HTR-8/SVneo (cell line): ENCODE results near the gene AARS1.
"Not testable (repeated sequence)": the region's sequence is repeated elsewhere in the genome, so short reads cannot be mapped to it uniquely, and the experiment has no call there.

Experiments used
- DNase-seq: peaks from one replicate; pipeline ENCODE4 v3.0.0; 2011; ENCODE audit warnings: low spot score, mixed read lengths; ENCODE audit not compliant: insufficient read length
- FAIRE-seq: peaks from 2 replicates; lab custom pipeline; 2011; peaks lifted over from hg19 to GRCh38; lab: Jason Lieb, UNC

Gene AARS1

DNA sequence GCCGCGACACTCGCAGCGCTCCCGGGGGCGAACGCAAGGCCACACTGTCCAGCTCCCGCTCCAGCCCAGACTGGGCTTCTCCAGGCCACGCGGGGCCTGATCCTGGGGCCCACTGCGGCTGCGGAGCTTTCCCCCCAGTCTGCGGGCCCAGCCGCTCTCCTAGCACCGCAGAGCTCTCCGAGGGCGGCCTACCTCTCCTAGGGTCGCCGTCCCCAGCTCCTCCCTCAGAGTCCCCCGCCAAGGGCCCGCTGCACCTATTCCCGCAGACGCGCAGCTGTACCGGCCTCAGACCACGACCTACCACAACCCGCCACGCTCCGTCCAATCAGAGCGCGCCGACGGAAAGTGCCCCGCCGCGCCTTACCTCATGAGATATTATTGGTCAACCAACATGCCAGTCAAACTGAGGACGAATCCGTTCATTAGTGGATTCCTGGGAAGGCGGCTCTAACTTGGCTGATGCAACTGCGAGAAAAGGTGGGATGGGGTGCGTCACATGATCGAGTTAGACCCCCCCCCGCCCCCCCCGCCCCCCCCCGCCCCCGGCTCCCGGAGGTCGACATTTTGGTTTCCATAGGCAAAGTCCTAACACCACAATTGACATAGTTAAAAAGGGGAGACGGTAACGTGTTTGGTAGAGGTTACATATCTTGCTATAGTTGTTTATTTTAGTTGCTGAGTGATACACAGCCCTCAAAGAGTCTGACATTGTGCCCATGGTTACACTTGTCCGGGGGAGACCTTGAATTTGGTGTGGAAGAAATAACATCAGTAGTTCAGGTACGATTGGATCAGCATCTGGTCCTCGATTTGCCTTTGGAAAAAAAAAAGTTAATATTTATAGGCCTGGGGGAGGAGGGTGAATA lies at the start of gene AARS1:
TSS of gene AARS1 (minus strand) at position 278 of the 866 bp plus-strand sequence. CDS start 6,743 bp downstream, outside the sequence.
- peak; percentile 96 for FAIRE-seq
- DNase-seq = peak; percentile 100

DNA sequence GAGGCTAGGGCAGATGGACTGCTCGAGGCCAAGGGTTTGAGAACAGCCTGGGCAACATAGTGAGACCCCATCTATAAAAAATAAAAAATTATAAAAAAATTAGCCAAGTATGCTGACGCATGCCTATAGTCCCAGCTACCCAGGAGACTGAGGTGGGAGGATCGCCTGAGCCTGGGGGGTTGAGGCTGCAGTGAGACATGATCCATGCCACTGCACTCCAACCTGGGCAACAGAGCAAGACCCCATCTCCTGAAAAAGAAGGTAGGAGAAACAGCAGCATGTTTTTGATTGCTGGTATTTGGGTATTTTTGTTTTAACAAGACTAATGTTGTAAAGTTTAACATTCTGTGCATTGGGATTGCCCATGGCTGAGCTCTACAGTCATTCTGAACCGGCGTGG lies 48.5 kb upstream of the AARS1 start:
- FAIRE-seq = no peak
- no peak for DNase-seq

DNA sequence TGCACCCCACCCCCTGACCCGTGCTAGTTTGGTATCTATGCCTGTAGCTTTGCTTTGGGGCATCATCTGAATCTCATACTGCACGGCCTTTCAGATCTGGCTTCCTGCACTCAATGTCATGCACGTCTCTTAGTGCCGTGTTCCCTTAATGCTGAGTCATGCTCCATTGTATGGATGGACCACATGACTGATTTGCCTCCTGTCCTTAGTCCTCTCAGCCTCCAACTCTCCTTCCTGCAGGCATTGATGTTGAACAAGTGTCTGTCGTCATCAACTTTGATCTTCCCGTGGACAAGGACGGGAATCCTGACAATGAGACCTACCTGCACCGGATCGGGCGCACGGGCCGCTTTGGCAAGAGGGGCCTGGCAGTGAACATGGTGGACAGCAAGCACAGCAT lies 43.4 kb upstream of the AARS1 start:
- not testable (repeated sequence) for DNase-seq

DNA sequence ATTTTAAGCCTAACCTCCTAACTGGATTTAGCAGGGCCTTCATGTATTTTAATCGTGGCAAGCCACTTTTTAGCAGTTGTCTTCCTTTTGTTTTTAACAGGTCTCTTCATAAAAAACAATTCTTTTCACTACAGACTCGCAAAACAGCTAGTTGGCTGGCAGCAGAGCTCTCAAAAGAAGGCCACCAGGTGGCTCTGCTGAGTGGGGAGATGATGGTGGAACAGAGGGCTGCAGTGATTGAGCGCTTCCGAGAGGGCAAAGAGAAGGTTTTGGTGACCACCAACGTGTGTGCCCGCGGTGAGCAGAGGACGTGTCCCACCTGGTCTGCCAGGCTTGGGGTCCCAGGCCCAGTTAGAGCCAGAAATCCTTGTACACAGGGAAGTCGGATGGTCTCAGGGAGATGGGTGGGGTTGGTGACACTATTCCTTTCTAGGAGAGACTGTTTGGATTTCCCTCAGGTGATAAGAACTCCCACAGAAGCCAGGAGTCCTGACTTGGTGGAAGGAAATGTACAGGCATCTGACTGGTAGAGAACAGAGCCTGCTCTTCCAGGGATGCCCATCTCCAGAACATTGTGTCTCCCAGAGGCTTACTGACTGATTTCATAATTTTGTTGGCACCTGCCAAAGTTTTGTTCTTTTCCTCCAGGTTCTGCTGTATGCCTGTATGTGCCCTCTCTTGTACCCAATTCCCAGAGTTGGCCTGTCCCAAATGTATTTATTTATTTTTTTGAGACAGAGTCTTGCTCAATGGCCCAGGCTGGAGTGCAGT lies 42.5 kb upstream of the AARS1 start:
- no peak for FAIRE-seq

More for the DNA sequence above, 43.4 kb upstream of the AARS1 start:
- FAIRE-seq = peak; percentile 20

DNA sequence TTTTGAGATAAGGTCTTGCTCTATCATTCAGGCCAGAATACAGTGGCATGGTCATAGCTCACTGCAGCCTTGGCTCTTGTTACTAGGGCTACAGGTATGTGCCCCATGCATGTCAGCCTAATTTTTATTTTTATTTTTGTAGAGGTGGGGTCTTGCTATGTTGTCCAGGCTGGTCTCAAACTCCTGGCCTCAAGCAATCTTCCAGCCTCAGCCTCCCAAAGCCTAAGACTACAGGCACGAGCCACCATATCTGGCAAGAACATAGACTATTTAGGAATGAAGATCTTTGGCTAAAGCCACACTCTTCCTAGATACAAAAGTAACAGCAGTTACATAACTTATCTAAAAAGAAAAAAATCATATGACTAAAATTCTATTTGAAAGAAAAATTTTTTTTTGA lies 41.8 kb upstream of the AARS1 start:
- DNase-seq (no peak), FAIRE-seq (no peak)

More for the DNA sequence above, 42.5 kb upstream of the AARS1 start:
- peak; percentile 39 for DNase-seq

DNA sequence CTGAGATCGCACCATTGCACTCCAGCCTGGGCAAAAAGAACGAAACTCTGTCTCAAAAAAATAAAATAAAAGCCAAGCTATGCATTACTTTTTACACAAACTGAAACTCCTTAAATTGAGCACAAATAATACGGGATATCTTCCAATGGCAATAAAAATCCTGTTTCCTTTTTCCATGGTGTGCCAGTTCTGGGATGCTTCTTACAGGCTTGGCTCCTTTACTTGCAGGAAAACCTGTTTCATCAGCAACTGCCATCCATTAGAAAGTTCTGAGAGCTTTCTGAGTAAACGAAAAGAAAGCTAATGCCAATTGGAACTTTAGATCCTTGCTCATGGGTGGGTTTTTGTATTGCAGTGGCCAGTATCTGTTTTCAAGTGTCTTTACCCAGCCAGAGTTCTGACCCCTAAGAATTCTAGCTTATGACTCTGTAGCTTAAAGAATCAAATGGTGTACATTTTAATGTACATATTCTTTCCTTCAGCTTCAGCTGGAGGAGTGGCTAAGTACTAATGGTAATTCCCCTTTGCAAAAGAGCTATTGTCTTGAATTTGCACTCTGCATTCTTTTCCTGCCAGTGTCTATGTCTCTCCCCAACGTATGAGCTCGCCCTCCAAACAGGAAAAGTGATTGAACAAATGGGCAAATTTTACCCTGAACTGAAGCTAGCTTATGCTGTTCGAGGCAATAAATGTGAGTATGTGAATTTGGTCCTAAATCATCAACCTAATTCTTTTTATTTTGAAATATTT lies 35.9 kb upstream of the AARS1 start:
- DNase-seq (no peak), FAIRE-seq (no peak)

DNA sequence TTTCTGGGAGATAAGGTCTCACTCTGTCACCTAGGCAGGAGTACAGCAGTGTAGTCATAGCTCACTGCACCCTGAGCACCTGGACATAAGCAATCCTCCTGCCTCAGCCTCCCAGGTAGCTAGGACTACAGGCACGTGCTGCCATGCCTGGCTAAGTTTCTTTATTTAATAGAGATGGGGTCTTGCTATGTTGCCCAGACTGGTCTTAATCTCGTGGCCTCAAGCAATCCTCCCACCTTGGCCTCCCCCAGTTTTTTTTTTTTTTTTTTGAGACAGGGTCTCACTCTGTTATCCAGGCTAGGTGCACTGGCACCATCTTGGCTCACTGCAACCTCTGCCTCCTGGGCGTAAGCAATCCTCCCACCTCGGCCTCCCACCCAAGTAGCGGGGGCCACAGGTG lies 30.8 kb upstream of the AARS1 start:
- FAIRE-seq (no peak), DNase-seq (no peak)

DNA sequence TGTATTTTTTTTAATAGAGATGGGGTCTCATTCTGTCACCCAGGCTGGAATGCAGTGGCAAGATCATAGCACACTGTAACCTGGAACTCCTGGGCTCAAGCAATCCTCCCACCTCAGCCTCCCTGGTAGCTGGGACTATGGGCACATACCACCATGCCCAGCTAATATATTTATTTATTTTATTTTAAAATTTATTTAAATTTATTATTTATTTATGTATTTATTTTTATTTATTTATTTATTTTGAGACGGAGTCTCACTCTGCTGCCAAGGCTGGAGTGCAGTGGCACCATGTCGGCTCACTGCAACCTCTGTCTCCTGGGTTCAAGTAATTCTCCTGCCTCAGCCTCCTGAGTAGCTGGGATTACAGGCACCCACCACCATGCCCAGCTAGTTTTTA lies 18.4 kb upstream of the AARS1 start:
- not testable (repeated sequence) for FAIRE-seq

DNA sequence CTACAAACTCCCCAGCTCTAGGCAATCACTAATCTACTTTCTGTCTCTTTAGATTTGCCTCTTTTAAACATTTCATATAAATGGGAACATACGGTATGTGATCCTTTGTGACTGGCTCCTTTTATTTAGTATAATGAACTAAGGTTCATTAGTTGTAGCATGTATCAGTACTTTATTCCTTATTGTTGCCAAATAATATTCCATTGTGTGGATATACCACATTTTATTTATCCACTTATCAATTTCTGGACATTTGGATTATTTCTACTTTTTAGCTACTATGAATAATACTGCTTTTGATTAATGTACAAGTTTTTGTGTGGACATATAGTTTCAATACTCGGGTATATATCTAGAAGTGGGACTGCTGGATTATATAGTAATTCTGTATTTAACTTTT lies 17.6 kb upstream of the AARS1 start:
- DNase-seq (no peak), FAIRE-seq (no peak)

More for the DNA sequence above, 18.4 kb upstream of the AARS1 start:
- DNase-seq = not testable (repeated sequence)

DNA sequence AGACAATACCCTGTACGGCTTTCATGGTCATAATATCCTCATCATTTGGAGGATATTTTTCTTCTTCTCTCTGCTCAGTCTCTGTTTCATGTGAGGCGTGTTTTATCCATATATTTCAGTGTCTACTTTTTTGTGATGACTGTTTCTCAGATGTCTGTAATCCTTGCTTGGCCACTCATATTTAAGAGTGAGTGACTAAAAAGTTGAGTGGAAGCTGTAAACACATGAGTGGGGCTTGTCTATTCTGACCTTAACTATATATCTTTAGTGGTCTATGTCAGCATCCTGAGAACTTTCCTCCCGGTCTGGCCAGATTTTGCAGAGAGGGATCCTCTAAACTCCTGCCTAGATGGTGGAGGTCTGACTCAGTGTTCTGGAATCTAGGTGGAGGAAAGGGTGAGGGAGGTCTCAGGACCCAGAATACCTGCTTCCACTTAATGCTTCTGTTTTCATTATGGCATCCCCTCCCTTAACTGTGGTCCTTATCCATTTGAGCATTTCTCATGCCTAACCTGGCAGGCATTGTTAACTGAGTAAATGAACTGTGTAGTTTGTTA lies 15.7 kb upstream of the AARS1 start:
- no peak for FAIRE-seq
- DNase-seq = no peak

DNA sequence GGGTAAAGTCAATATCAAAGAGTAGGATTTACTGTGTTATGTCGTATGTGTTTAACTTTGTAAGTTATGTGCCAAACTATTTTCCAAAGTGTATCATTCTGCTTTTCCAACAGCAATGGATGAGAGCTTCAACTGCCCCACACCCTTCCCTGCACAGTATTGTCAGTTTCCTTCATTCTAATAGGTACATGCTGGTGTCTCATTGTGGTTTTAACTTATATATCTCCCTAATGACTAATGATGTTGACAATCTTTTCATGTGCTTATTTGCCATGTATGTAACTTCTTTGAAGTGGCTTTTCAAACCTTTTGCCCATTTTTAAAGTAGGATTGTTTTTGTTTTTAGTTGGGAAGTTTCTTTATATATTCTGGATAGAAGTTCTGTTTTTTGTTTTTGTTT lies 13.4 kb upstream of the AARS1 start:
- DNase-seq = no peak

DNA sequence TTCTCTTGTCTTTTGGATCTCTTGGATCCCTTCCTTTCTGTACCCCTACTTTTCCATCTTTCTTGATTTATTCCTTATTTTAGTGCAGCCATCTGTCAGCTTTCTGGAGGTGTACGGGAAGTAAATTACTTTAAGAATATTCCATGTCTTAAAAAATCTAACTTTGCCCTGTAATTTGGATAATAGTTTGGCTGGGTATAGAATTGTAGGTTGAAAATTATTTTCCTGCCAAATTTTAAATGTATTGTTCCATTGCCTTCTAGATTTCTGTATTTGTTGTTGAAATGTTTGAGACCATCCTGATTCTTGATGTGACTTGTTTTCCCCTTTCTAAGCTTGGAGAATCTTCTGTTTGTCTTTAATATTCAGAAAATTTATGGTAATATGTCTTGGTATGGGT lies 11.8 kb upstream of the AARS1 start:
- FAIRE-seq = no peak
- no peak for DNase-seq

More for the DNA sequence above, 13.4 kb upstream of the AARS1 start:
- FAIRE-seq = no peak

DNA sequence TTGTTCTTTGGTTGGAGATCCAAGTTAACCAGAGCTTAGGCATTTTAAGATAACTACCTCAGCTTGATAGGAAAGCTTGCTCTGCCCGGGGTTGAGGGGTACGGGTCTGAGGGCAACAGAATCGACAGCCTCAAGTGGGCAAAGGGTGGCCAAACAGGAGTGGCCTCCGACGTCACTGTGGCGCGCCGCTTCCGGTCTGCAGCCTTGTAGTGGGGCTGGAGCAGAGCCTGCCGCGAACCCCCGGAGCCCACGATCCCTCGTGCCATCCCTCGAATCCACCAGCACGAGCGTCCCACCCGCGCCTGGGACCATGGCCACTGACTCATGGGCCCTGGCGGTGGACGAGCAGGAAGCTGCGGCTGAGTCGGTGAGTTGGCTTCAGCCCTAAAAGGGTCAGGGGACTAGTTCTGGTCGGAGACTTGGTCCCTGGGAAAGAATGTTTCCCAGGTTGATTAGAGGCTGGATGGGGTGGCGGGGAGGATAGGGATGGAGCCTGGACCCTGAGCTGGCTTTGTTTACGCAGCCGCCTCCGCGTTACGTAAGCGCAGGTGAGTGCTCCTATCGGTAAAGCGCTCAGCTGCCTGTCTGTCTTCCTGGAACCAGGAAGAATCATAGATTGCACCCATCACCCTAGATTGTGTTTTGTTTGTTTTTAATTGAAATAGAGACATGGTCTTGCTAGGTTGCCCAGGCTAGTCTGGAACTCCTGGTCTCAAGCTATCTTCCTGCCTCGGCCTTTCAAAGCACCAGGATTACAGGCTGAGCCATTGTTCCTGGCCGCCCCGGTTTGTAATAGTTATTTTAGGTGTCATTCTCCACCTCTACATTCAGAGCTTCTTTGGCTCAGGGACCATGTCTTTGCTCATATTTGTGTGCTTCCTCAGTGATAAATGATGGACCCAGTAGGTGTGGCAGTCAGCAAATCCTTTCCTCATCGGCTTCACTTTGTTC lies 10.0 kb upstream of the AARS1 start, which contains the start of gene DDX19B:
TSS of gene DDX19B (plus strand) at position 199 of the 951 bp plus-strand sequence. CDS start at position 311, 112 bp downstream.
- DNase-seq (peak; percentile 35), FAIRE-seq (peak; percentile 23)

DNA sequence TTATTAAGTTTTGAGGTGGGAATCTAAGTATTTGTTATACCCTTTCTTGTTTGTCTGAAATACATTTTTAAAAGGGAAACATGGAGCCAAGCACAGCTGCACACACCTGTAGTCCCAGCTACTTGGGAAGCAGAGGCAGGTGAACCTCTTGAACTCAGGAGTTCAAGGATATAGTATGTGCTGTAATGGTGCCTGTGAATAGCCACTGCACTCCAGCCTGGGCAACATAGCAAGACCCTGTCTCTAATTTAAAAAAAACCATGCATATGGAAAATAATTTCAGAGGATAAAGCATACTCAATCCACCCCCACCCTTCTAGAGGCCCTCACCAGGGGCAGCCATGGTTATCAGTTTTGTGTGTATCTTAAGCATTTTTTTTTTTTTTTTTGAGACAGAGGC lies 6.3 kb upstream of the AARS1 start:
- FAIRE-seq = no peak
- no peak for DNase-seq

DNA sequence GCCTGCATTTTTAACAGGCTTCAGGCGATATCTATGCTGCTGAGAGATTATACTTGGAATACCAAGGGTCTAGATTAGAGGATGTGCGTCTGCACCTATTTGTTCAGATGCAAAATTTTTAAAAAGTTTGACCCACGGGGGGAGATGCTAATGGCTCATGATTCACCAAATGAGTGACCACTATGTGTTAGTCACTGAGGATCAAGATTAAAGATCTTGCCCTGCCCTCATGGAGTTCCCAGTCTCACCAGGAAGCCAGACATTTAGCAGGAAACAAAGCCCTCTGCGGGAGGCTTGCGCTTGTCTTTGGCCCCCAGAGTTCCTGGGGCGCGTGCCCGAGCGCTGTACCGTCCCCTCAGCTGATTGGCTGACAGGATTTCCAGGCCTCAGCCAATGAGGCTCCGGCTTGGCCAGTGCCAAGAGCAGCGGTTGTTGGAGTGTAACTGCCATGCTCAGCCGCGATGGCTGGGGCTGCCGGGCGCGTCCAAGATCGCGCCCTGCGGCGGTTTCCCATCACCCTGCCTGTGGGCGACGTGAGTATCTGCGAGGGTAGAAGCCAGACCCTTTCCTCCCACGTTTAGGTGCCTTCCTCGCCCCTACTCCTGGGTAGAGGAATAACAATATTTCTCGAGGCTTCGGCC lies 5.2 kb upstream of the AARS1 start:
- no peak for FAIRE-seq
- DNase-seq = no peak

DNA sequence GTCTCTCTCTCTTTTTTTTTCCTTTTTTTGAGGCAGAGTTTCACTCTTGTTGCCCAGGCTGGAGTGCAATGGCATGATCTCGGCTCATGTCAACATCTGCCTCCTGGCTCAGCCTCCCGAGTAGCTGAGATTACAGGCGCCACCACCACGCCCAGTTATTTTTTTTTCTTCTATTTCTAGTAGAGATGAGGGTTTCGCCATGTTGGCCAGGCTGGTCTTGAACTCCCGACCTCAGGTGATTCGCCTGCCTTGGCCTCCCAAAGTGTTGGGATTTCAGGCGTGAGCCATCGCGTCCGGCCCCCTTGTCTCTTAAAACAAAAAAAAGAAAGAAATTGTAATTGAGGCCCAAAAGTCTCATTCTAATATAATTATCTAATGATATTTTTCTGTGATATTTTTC lies 2.8 kb upstream of the AARS1 start:
- DNase-seq, FAIRE-seq: not testable (repeated sequence)

DNA sequence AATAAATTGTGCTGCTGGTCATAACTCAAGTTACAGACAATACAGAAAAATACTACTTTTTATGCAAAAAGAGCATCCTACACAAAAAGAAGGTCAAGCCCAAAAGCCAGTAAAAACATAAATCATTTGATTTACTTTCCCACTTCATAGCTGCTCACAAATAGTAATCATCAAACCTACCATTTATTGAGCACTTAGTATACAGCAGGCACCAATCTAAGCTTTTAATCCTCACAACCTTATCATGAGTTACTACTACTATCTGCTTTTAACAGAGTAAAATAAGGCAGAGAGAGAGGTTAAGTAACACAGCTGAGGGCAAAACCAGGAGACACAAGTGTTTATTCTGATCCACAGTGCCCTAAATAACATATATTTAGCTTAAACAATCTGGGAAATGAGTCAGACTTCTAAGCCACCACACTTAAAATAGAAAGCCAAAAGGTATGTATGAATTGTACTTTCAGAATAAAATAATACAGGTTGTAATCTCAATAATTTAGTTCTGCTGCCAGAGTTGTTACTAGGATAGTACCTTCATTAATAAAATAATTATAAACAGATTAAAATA lies 1.7 kb upstream of the AARS1 start:
- FAIRE-seq = no peak
- DNase-seq = no peak
